Glutamatergic neuron (in vitro differentiated cells): ENCODE measurements around the gene GHRL. TPM values are rescaled to one million over a fixed set of nuclear protein-coding genes. Genes with fewer than 3 reads are reported as not detected.
A peak's percentile ranks its signal among the peaks of the same experiment; 100 is the strongest.

ENCODE experiments used
- DNase-seq: peaks from one replicate; pipeline ENCODE4 v3.0.0; 2022
- H3K27ac Mint-ChIP-seq: one replicate; pipeline ENCODE4 v1.8.0; 2020; ENCODE audit warnings: mild to moderate bottlenecking, mixed read lengths, inconsistent platforms; ENCODE audit not compliant: unreplicated experiment
- H3K27me3 Mint-ChIP-seq: one replicate; pipeline ENCODE4 v1.8.0; 2020; ENCODE audit warnings: mild to moderate bottlenecking, moderate library complexity, mixed read lengths, inconsistent platforms; ENCODE audit not compliant: unreplicated experiment
- H3K36me3 Mint-ChIP-seq: one replicate; pipeline ENCODE4 v1.8.0; 2020; ENCODE audit warnings: mild to moderate bottlenecking, mixed read lengths, inconsistent platforms; ENCODE audit not compliant: unreplicated experiment
- H3K4me1 Mint-ChIP-seq: one replicate; pipeline ENCODE4 v1.8.0; 2020; ENCODE audit warnings: mild to moderate bottlenecking, low read depth, mixed read lengths, inconsistent platforms; ENCODE audit not compliant: unreplicated experiment
- H3K4me3 Mint-ChIP-seq: one replicate; pipeline ENCODE4 v1.8.0; 2020; ENCODE audit warnings: mild to moderate bottlenecking, mixed read lengths, inconsistent platforms; ENCODE audit not compliant: unreplicated experiment
- H3K9me3 Mint-ChIP-seq: one replicate; pipeline ENCODE4 v1.8.0; 2020; ENCODE audit warnings: mild to moderate bottlenecking, moderate library complexity, mixed read lengths, inconsistent platforms; ENCODE audit not compliant: unreplicated experiment
- CTCF ChIP-seq: fragments of 200-600 bp; sonication (generic); IDR thresholded peaks from one replicate; pipeline ENCODE4 v1.5.0; 2021; ENCODE audit not compliant: partially characterized antibody, unreplicated experiment
- total RNA-seq: library from RNA; stranded (reverse); fragmentation: NEBNext Ultra II Directional; extraction: Animal tissue kit (Norgen Biotek cat#: 25700); gene quantifications from one replicate; pipeline ENCODE4 v1.2.1, GENCODE V29; 2021; ENCODE audit not compliant: unreplicated experiment

Gene GHRL
- total RNA-seq, 1 donor from 2014 or later, result 0.64 TPM

GRCh38 chr3:10332481-10333348 lies 40.0 kb upstream of the GHRL start:
- H3K36me3 Mint-ChIP-seq, result no peaks in the 10 kb centered on the region
- TF ChIP-seq CTCF, result no peak

DNA sequence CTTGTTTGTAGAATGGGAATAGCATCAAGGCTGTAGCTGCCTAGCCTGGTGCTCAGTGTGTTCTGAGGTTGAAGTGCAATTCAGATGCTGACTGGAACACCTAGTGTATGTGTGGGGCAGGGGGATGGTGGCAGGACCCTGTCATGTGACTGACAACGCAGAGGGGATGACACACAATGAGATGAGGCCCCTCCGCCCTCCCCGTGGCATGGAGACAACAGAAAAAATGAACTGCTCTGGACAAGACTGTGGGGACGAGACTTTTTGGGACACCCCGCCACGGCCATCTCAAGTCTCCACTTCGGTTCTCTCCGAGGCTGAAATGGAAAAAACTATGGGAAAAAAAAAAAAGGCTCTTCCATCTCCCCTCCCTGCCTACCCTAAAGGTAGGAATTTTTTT lies 38.6 kb upstream of the GHRL start:
- Mint-ChIP-seq H3K4me3 (no peak overlapping the region), H3K4me1 (peaks cover 3% of the 10 kb centered on the region), H3K27ac (no peak overlapping the region), H3K9me3 (no peaks in the 10 kb centered on the region), H3K27me3 (peaks cover 8% of the 10 kb centered on the region), H3K36me3 (no peaks in the 10 kb centered on the region)
- TF ChIP-seq CTCF, result no peak
- no peak for DNase-seq

More at GRCh38 chr3:10332481-10333348, 40.0 kb upstream of the GHRL start:
- DNase-seq, result no peak
- Mint-ChIP-seq H3K27me3 (peaks cover 8% of the 10 kb centered on the region), H3K4me1 (peaks cover 3% of the 10 kb centered on the region), H3K27ac (no peak overlapping the region), H3K9me3 (no peaks in the 10 kb centered on the region), H3K4me3 (no peak overlapping the region)

GRCh38 chr3:10330319-10330718 lies 37.6 kb upstream of the GHRL start:
- Mint-ChIP-seq H3K27me3 (peaks cover 6% of the 10 kb centered on the region), H3K36me3 (no peaks in the 10 kb centered on the region), H3K9me3 (no peaks in the 10 kb centered on the region), H3K27ac (no peak overlapping the region), H3K4me1 (peaks cover 3% of the 10 kb centered on the region), H3K4me3 (no peak overlapping the region)
- DNase-seq, result no peak
- no peak for TF ChIP-seq CTCF

- Mint-ChIP-seq H3K27me3 (peaks cover 5% of the 10 kb centered on the region), H3K4me3 (no peak overlapping the region), H3K36me3 (no peaks in the 10 kb centered on the region), H3K27ac (peak overlapping the region; percentile 31), H3K9me3 (no peaks in the 10 kb centered on the region), H3K4me1 (peaks cover 3% of the 10 kb centered on the region)
- TF ChIP-seq CTCF, result no peak
- no peak for DNase-seq
Measured at GRCh38 chr3:10329495-10330015, 36.8 kb upstream of the GHRL start.

- Mint-ChIP-seq H3K4me1 (peaks cover 3% of the 10 kb centered on the region), H3K9me3 (no peaks in the 10 kb centered on the region), H3K27ac (no peak overlapping the region), H3K27me3 (peaks cover 2% of the 10 kb centered on the region), H3K4me3 (no peak overlapping the region), H3K36me3 (no peaks in the 10 kb centered on the region)
- DNase-seq, result no peak
- no peak for TF ChIP-seq CTCF
Measured at GRCh38 chr3:10328460-10329071, 35.8 kb upstream of the GHRL start.
